Measurements from ENCODE around the gene AMMECR1L.
"Not testable (repeated sequence)": the region's sequence is repeated elsewhere in the genome, so short reads cannot be mapped to it uniquely, and the experiment has no call there.

The AMMECR1L gene

DNA sequence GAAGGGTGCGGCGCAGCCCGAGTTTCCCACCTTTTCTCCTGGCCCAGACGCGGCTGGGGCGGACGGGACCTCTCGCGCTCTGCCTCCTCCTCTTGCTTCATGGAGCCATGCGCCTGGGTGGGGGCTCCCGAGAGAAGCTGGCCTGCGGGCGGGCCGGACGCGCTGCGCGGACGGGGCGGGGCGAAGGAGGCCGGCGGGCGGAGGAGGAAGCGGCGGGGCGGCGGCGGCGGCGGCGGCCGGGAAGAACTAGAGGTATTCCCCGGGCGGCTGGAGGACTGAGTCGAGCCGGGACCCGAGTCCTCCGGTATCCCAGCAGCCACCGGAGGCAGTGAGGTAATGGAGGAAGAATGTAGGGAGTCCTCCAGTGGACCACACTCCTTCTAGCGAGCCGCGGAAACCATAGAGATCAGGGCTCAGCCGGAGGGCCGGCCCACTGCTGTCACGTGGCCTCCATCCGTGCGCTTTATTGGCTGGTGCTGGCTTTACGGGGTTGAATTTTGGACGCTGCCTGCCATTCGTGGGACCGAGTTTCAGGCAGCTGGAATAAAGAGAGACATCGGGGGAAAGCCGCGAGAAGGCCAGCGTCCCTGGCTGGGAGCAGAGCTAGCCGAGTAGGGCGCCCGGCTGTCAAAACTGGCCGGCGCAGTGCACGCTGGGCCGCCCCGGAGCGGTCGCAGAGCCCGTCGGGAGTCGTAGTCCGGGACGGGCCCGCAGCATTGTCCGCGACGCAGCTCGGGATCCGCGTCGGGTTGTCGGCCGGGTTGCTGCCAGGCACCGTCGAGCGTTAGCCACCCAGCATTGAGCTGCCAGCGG, at the start of gene AMMECR1L:
Gene AMMECR1L, minus strand, starts transcription at position 177 of the 813 bp plus-strand sequence. CDS start 11,722 bp downstream, outside the sequence.
- DNase-seq (ENCODE audit: low spot score): peak; percentile 66

GRCh38 chr2:127935337-127935736, 49.6 kb upstream of the AMMECR1L start:
- no peak for DNase-seq (ENCODE audit: low spot score)

DNA sequence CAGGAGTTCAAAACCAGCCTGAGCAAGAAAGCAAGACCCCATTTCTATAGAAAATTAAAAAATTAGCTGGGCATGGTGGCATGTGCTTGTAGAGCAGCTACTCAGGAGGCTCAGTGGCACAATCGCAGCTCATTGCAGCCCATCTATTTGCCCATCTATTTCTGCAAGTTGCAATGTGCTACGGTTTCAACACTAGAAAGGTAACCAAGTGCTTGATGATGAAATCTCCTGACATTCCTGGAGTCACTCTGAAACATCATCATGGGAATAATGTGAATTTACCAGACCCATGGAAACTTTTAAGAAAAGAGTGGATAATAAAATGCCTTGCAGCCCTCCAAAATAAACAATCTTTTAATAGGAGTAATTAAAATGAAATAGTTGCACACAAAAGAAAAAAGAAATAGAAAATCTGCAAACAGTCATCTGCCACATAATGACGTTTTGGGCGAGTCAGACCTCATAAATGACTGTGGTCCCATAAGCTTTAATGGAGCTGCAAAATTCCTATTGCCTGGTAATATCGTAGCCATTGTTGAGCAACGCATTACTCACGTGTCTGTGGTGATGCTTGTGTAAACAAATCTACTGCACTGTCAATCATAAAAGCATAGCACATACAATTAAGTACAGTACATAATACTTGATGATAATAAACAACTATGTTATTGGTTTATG, 46.6 kb upstream of the AMMECR1L start:
- DNase-seq (ENCODE audit: low spot score): peak; percentile 54

DNA sequence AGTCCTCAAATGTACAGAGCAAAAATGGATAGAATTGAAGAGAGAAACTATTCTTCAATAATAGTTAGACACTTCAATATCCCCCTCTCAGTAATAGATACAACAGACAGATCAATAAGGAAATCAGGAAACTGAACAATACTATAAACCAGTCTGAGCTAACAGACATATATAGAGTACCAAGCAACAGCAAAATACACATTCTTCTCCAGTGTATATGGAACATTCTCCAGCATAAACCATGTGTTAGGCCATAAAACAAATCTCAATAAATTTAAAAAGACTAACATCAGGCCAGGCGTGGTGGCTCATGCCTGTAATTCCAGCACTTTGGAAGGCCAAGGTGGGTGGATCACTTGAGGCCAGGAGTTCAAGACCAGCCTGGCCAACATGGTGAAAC, 43.7 kb upstream of the AMMECR1L start:
- no peak for DNase-seq (ENCODE audit: low spot score)

DNA sequence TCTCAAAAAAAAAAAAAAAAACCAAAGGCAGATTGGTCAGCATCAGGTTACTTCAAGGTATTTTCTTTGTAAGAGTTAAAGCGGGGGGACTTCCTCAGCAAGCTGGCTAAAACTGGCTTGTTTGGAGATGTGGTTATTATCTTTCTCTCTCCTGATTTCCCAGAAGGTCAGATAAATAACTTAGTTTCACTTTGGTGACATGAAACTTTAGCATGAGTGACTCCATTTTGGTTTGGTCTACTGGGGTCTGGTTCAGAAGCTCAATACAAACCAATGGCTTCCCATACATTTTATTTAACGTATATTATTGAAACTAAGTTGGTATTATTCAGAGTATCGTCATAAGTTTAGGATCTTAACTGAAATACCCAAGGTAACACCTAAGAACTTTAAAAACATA, 41.6 kb upstream of the AMMECR1L start:
- DNase-seq (ENCODE audit: low spot score): no peak

DNA sequence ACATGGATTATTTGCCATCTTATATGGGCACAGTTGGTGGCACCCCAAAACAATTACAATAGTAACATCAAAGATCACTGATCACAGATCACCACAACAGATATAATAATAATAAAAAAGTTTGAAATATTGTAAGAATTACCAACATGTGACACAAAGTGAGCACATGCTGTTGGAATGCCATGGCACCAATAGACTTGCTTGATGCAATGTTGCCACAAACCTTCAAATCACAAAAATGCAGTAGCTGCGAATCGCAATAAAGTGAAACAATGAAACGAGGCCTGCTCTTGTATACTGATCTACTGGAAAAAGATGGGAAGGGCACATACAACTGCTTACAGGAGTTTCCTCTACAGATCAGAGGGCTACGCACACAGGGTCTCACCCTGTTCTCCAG, 32.2 kb upstream of the AMMECR1L start:
- DNase-seq (ENCODE audit: low spot score): no peak

DNA sequence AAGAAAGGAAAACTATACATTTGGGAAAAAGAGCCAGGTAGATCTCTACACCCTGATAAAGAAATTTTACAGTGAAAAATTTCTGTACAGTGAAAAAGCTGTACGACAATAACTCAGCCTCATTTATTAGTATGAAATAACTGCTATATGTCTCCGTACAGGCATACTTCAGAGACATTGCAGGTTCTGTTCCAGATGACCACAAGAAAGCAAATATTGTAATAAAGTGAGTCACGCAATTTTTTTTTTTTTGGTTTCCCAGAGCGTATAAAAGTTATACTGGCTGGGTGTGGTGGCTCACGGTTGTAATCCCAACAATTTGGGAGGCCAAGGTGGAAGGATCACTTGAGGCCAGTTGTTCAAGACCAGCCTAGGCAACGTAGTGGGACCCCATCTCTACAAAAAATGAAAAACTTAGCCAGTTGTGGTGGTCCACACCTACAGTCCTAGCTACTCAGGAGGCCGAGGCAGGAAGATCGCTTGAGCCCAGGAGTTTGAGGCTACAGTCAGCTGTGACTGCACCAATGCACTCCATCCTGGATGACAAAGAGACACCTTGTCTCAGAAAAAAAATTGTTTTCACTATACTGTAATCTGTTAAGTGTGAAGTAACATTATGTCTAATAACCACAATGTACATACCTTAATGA, 28.2 kb upstream of the AMMECR1L start:
- no peak for DNase-seq (ENCODE audit: low spot score)

DNA sequence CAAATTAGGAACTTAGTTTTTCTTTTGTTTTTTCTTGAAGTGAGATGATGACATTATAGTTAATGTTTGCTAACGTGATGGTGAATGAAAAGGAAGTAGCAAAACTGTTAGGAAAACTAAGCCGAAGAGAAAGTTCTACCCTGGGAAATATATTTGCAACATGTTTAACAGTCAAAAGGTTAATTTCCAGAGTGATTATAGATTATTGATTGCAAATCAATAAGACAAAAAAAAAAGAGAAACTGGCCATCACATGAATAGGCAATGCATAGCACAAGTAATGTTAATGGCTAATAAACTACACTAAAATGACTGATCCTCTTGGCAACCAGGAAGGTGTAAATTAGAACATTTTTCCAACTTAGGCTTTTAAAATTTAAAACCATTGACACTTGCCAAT, 26.0 kb upstream of the AMMECR1L start:
- DNase-seq (ENCODE audit: low spot score): no peak

DNA sequence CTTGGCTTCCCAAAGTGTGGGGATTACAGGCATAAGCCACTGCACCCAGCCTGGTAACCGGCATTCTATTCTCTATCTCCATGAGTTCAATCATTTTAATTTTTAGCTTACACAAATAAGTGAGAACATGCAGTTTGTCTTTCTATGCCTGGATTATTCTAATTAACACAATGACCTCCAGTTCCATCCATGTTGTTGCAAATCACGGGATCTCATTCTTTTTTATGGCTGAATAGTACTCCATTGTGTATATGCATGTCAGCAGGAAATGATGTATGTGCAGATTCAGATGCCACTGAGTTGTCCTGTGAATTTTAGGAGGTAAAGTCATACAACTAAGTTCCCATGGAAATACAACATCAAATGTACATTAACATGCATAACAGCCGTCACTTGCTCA, 24.7 kb upstream of the AMMECR1L start:
- DNase-seq (ENCODE audit: low spot score): no peak

DNA sequence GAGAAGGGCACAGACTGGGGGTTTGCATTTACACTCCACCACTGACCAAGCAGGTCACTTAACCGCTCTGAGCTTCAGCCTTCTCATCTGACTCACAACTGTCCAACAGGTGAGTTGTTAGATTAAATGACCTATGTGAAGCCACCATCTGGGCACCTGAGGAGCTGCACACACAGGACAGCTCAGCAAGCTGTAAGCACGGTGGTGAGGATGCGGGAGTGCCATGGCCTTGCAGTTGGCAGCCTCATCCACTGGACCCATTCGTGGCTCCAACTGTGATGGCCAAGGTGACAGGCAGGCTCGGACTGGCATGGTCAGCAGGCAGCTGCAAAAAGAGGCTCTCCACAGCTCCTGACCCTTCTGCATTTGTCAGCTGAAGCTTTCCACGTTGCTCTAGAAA, 23.3 kb upstream of the AMMECR1L start:
- no peak for DNase-seq (ENCODE audit: low spot score)

- not testable (repeated sequence) for DNase-seq (ENCODE audit: low spot score)
These were observed 22.1 kb upstream of the AMMECR1L start for GRCh38 chr2:127907733-127908400.

DNA sequence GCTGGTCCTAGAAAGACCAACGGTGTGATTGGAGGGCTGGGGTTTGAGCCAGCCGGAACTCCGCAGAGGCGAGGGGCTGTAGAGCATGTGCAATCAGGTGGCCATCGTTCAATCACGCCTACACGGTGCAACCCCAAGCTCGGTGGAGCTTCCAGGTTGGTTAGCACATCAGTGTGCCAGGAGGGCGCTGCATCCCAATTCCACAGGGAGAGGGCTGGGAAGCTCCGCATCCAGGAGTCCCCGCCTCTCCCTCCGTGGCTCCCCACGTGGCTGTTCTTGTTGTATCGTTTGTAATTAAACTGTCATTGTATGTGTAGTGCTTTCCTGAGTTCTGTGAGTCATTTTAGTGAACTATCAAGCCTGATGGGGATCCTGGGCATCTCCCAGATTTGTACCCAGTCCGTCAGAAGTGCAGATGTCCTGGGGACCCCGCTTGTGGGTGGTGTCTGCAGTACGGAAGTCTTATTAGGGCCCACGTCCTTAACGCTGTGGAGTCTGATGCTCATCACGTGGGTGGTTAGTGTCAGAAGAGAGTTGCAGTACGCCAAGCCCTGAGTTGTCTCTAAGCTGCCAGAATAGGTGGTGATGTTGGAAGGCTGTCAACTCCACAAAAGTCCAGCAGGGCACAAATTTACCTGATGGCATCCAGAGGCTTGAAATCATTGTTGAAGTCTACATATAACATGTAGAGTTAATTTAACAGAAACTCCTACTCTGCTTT, 20.6 kb upstream of the AMMECR1L start:
- no peak for DNase-seq (ENCODE audit: low spot score)

DNA sequence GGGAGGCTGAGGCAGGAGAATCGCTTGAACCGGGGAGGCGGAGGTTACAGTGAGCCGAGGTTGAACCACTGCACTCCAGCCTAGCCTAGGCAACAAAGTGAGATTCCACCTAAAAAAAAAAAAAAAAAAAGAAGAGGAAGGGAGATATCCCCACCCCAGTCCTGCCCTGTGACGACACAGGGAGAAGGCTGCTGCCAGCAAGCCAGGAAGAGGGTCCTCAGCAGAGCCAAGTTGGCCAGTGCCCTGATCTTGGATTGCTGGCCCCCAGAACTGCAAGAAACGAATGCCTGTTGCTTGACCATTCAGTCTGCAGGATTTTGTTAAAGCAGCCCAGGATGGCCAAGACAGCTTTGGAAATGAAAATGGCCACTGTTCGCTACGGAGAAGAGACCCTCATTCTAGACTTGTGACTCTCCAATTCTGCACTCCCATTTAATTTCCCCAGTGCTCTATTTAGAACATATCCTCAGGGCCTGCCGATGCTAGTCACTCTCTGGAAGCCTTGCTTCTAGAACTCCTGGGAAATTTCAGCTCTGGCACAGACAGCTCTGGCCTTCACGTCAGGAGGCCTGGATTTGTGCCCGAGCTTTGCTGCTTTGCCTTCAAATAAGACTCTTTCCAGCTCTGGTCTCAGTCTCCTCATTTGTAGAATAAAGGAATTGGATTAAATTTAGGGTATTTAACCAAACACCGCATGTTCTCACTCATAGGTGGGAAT, 15.7 kb upstream of the AMMECR1L start:
- peak; percentile 34 for DNase-seq (ENCODE audit: low spot score)

- no peak for DNase-seq (ENCODE audit: low spot score)
These were observed 11.9 kb upstream of the AMMECR1L start for GRCh38 chr2:127897531-127898211.

DNA sequence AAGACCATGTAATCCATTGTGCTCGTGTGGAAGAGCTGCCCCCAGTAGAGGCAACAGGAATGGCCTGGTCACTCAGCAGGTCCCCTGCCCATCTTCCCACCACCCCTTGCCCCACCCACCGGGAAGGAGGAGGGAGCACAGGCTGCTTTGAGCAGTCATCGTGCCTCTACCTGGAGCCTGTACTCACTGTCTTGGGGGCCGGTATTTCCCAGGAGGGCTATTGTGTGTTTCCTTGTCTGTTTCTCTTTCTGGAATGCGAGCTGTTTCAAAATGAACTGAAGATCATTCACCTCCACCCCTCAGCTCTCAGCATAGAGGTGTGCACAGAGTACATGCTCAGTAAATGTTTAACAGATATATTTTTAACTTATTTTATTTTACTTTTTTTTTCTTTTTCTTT, 7.7 kb upstream of the AMMECR1L start:
- no peak for DNase-seq (ENCODE audit: low spot score)

- DNase-seq (ENCODE audit: low spot score): no peak
These were observed 7.3 kb upstream of the AMMECR1L start for GRCh38 chr2:127893033-127893432.

DNA sequence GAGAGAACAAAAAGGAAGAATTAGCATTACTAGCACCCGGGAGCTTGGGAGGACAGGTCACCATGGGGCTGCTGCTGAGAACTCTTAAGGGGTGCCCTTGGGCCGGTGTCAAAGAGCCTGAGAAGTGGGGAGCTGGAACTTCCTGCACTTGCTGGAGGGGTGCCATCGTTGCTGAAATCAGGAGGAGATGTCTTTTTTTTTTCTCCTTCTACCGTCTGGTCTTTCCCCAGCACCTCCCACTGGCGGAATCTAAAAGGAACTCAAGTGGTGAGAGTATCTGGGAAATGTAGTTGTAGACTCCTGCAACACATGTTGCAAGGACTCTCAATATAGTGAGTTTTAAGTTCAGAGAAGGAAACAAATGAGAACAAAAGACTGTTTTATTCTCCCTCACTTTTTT, 6.1 kb upstream of the AMMECR1L start:
- DNase-seq (ENCODE audit: low spot score): no peak

GRCh38 chr2:127890756-127891155, 5.0 kb upstream of the AMMECR1L start:
- DNase-seq (ENCODE audit: low spot score): not testable (repeated sequence)

DNA sequence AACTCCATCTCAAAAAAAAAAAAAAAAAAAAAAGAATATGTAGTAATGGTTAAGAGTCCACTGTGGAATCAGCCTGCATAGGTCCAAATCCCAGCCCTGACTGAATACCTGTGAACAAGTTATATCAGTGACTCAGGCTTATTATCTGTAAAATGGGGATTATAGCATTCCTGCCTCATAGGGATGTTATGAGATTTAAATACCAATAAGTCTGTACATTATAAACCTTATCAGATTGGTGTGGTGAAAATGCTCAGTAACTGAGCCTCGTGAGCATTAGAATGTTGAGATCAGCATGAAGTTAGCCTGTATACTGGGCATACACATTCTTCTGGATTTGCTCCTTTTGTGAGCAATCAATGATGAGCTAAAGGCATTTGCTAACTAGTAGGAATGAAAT, 3.0 kb upstream of the AMMECR1L start:
- DNase-seq (ENCODE audit: low spot score): no peak

DNA sequence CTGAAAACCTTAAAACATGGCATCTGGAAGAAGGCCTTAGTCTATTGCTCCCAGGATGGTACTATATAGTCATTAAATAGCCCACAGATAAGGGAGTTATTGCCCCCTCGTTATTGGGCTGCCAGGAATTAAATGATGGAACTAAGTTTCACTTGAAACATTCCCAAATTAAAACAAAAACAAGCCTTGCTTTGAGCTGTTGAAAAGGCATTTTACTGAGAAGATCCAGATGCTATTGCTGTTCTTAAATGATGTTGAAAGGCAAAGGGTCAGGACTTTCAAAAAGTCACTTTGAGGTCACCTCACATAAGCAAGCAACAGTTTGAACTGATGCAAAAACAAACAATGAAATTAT, 2.0 kb upstream of the AMMECR1L start:
- no peak for DNase-seq (ENCODE audit: low spot score)

Measured in AG20443 (cell line).